ENCODE results near the gene DDX52. TPM values are rescaled to one million over a fixed set of nuclear protein-coding genes. Genes with fewer than 3 reads are reported as not detected.
A peak's percentile ranks its signal among the peaks of the same experiment; 100 is the strongest.

DDX52 gene
- total and polyA plus RNA-seq, 7 experiments from 2014 or later = 11.9 to 34.0 (median 26.6) TPM

GRCh38 chr17:37605813-37606505, 37.3 kb downstream of the DDX52 start:
- Histone ChIP-seq H3K27ac (ENCODE audit: low read depth, low read length) (peak overlapping the region; percentile 91), H3K9me3 (ENCODE audit: control insufficient read depth in 2 of 3, low read length in 3 of 3) (no peaks in the 10 kb centered on the region), H3K36me3 (ENCODE audit: control insufficient read depth in 2 of 3, insufficient read depth in 3 of 3, low read length in 3 of 3) (no peaks in the 10 kb centered on the region), H3K4me1 (ENCODE audit: control insufficient read depth in 2 of 2, insufficient read depth in 2 of 2, low read length in 2 of 2) (peaks cover 42 to 48% of the 10 kb centered on the region in 2 donors), H3K4me3 (ENCODE audit: low read length) (peak overlapping the region; percentile 22), H3K27me3 (ENCODE audit: control insufficient read depth in 2 of 2, insufficient read depth in 2 of 2, low read length in 2 of 2) (no peaks in the 10 kb centered on the region)
- peak overlapping the region; percentile 74 to 94 (median 84) for H3K4me3 Mint-ChIP-seq
- CTCF ChIA-PET = interaction anchor here (0.6 to 1.1 kb wide), 5 partner anchors 10 to 36 kb away, joined by 3 to 5 read pairs (median 3); no protein-coding TSS in a partner anchor
- H3K36me3 Mint-ChIP-seq = peaks cover 7 to 30% (median 10%) of the 10 kb centered on the region in 5 donors
- H3K27me3 Mint-ChIP-seq = no peaks in the 10 kb centered on the region
- ATAC-seq = peak; percentile 16
- POLR2A ChIA-PET = interaction anchor here (1.9 kb wide), 1 partner anchor 10 kb away, joined by 11 read pairs; no protein-coding TSS in a partner anchor
- DNase-seq = peak in 8 of 9 donors; percentile 26 to 68 (median 50)
- peaks cover 40 to 70% (median 60%) of the 10 kb centered on the region in 7 donors for H3K4me1 Mint-ChIP-seq
- intact Hi-C loops (cut with micrococcal nuclease) = loop anchor here (5.0 to 10.0 kb wide), 6 partner anchors 34 to 1119 kb away; partner anchors contain the start of genes DDX52 (in 1 of the 2) and ZNHIT3 (in 1 of the 2)
- H3K9me3 Mint-ChIP-seq = peaks cover 0 to 2% (median 0%) of the 10 kb centered on the region in 11 donors
- H3K27ac Mint-ChIP-seq = peak overlapping the region; percentile 82 to 95 (median 91)

- ChIA-PET POLR2A (interaction anchor here (1.5 kb wide), 1 partner anchor 10 kb away, joined by 5 read pairs; no protein-coding TSS in a partner anchor), CTCF (interaction anchor here (0.8 to 1.2 kb wide), 5 partner anchors 9 to 49 kb away, joined by 3 to 5 read pairs (median 3); no protein-coding TSS in a partner anchor)
- peaks cover 0 to 6% (median 6%) of the 10 kb centered on the region in 3 experiments for H3K36me3 ChIP-seq (ENCODE audit: control insufficient read depth in 2 of 3, insufficient read depth in 3 of 3, low read length in 3 of 3)
- Mint-ChIP-seq H3K9me3 (peaks cover 0 to 2% (median 0%) of the 10 kb centered on the region in 11 donors), H3K27me3 (no peaks in the 10 kb centered on the region), H3K4me3 (peak overlapping the region in 9 of 10 donors; percentile 74 to 94 (median 85)), H3K36me3 (peaks cover 11 to 33% (median 17%) of the 10 kb centered on the region in 5 donors), H3K4me1 (peaks cover 43 to 77% (median 65%) of the 10 kb centered on the region in 7 donors), H3K27ac (peak overlapping the region; percentile 82 to 95 (median 91))
- peak overlapping the region; percentile 91 for H3K27ac ChIP-seq (ENCODE audit: low read depth, low read length)
- no peaks in the 10 kb centered on the region for H3K27me3 ChIP-seq (ENCODE audit: control insufficient read depth in 2 of 2, insufficient read depth in 2 of 2, low read length in 2 of 2)
- H3K9me3 ChIP-seq (ENCODE audit: control insufficient read depth in 2 of 3, low read length in 3 of 3) = no peaks in the 10 kb centered on the region
- no peak for DNase-seq
- ATAC-seq = no peak
- H3K4me3 ChIP-seq (ENCODE audit: low read length) = peak overlapping the region; percentile 22
- intact Hi-C loops (cut with micrococcal nuclease) = loop anchor here (5.0 to 10.0 kb wide), 6 partner anchors 33 to 1118 kb away; partner anchors contain the start of genes DDX52 (in 1 of the 2) and ZNHIT3 (in 1 of the 2)
- peaks cover 45 to 54% of the 10 kb centered on the region in 2 donors for H3K4me1 ChIP-seq (ENCODE audit: control insufficient read depth in 2 of 2, insufficient read depth in 2 of 2, low read length in 2 of 2)
These were observed 38.2 kb downstream of the DDX52 start for GRCh38 chr17:37605081-37605480.

- H3K4me1 ChIP-seq (ENCODE audit: control insufficient read depth in 2 of 2, insufficient read depth in 2 of 2, low read length in 2 of 2) = peaks cover 45 to 52% of the 10 kb centered on the region in 2 donors
- POLR2A ChIA-PET = interaction anchor here (1.5 kb wide), 1 partner anchor 9 kb away, joined by 5 read pairs; no protein-coding TSS in a partner anchor
- no peaks in the 10 kb centered on the region for H3K9me3 ChIP-seq (ENCODE audit: control insufficient read depth in 2 of 3, low read length in 3 of 3)
- ATAC-seq = no peak
- peak overlapping the region; percentile 91 for H3K27ac ChIP-seq (ENCODE audit: low read depth, low read length)
- intact Hi-C loops (cut with micrococcal nuclease) = loop anchor here in 1 of 2 donors (10.0 kb wide), 1 partner anchor 50 kb away; no protein-coding TSS in a partner anchor
- CTCF ChIA-PET = interaction anchor here (1.1 to 1.2 kb wide), 3 partner anchors 8 to 48 kb away, joined by 3 to 4 read pairs (median 3); no protein-coding TSS in a partner anchor
- Mint-ChIP-seq H3K27ac (peak overlapping the region; percentile 82 to 95 (median 91)), H3K27me3 (no peaks in the 10 kb centered on the region), H3K4me3 (peak overlapping the region; percentile 68 to 94 (median 84)), H3K4me1 (peaks cover 41 to 77% (median 60%) of the 10 kb centered on the region in 7 donors), H3K36me3 (peaks cover 11 to 33% (median 17%) of the 10 kb centered on the region in 5 donors), H3K9me3 (peaks cover 0 to 2% (median 0%) of the 10 kb centered on the region in 11 donors)
- DNase-seq = no peak
- H3K36me3 ChIP-seq (ENCODE audit: control insufficient read depth in 2 of 3, insufficient read depth in 3 of 3, low read length in 3 of 3) = peaks cover 0 to 9% (median 9%) of the 10 kb centered on the region in 3 experiments
- H3K4me3 ChIP-seq (ENCODE audit: low read length) = peak overlapping the region; percentile 18
- no peaks in the 10 kb centered on the region for H3K27me3 ChIP-seq (ENCODE audit: control insufficient read depth in 2 of 2, insufficient read depth in 2 of 2, low read length in 2 of 2)
These were observed 38.7 kb downstream of the DDX52 start for GRCh38 chr17:37604556-37604955.

GRCh38 chr17:37598145-37598544, 45.1 kb downstream of the DDX52 start:
- Histone ChIP-seq H3K4me1 (ENCODE audit: control insufficient read depth in 2 of 2, insufficient read depth in 2 of 2, low read length in 2 of 2) (peaks cover 3 to 16% of the 10 kb centered on the region in 2 donors), H3K27me3 (ENCODE audit: control insufficient read depth in 2 of 2, insufficient read depth in 2 of 2, low read length in 2 of 2) (no peaks in the 10 kb centered on the region), H3K9me3 (ENCODE audit: control insufficient read depth in 2 of 3, low read length in 3 of 3) (no peaks in the 10 kb centered on the region), H3K4me3 (ENCODE audit: low read length) (no peak overlapping the region), H3K27ac (ENCODE audit: low read depth, low read length) (no peak overlapping the region), H3K36me3 (ENCODE audit: control insufficient read depth in 2 of 3, insufficient read depth in 3 of 3, low read length in 3 of 3) (peaks cover 19 to 58% (median 32%) of the 10 kb centered on the region in 3 experiments)
- ATAC-seq (no peak), DNase-seq (no peak)
- Mint-ChIP-seq H3K27me3 (no peaks in the 10 kb centered on the region), H3K36me3 (peaks cover 13 to 54% (median 32%) of the 10 kb centered on the region in 5 donors), H3K27ac (peak overlapping the region in 6 of 9 donors; percentile 3 to 63 (median 52)), H3K4me1 (peaks cover 36 to 79% (median 67%) of the 10 kb centered on the region in 7 donors), H3K4me3 (peak overlapping the region in 1 of 10 donors; percentile 11), H3K9me3 (peaks cover 0 to 2% (median 0%) of the 10 kb centered on the region in 11 donors)
- ChIA-PET POLR2A (no interaction called here), CTCF (interaction anchor here (2.7 kb wide), 1 partner anchor 11 kb away, joined by 8 read pairs; the partner anchor contains the start of gene SYNRG)
- intact Hi-C loops (cut with micrococcal nuclease) = no loop called here

- POLR2A ChIA-PET = interaction anchor here (1.4 kb wide), 1 partner anchor 13 kb away, joined by 5 read pairs; no protein-coding TSS in a partner anchor
- Histone ChIP-seq H3K4me1 (ENCODE audit: control insufficient read depth in 2 of 2, insufficient read depth in 2 of 2, low read length in 2 of 2) (peaks cover 4 to 6% of the 10 kb centered on the region in 2 donors), H3K9me3 (ENCODE audit: control insufficient read depth in 2 of 3, low read length in 3 of 3) (no peaks in the 10 kb centered on the region), H3K27ac (ENCODE audit: low read depth, low read length) (no peak overlapping the region), H3K36me3 (ENCODE audit: control insufficient read depth in 2 of 3, insufficient read depth in 3 of 3, low read length in 3 of 3) (peaks cover 10 to 55% (median 12%) of the 10 kb centered on the region in 3 experiments), H3K27me3 (ENCODE audit: control insufficient read depth in 2 of 2, insufficient read depth in 2 of 2, low read length in 2 of 2) (no peaks in the 10 kb centered on the region), H3K4me3 (ENCODE audit: low read length) (no peak overlapping the region)
- peak overlapping the region in 3 of 9 donors; percentile 17 to 46 (median 32) for H3K27ac Mint-ChIP-seq
- DNase-seq (no peak), ATAC-seq (no peak)
- CTCF ChIA-PET = interaction anchor here (0.6 to 1.0 kb wide), 4 partner anchors 9 to 1653 kb away, joined by 3 to 5 read pairs (median 4); no protein-coding TSS in a partner anchor
- H3K27me3 Mint-ChIP-seq = no peaks in the 10 kb centered on the region
- peaks cover 11 to 53% (median 23%) of the 10 kb centered on the region in 5 donors for H3K36me3 Mint-ChIP-seq
- no peaks in the 10 kb centered on the region for H3K9me3 Mint-ChIP-seq
- H3K4me3 Mint-ChIP-seq = peak overlapping the region in 5 of 10 donors; percentile 3 to 55 (median 6)
- intact Hi-C loops (cut with micrococcal nuclease) = loop anchor here in 1 of 2 donors (2.0 kb wide), 1 partner anchor 17 kb away; the partner anchor contains the start of gene SYNRG
- H3K4me1 Mint-ChIP-seq = peaks cover 45 to 86% (median 81%) of the 10 kb centered on the region in 7 donors
These were observed 51.0 kb downstream of the DDX52 start for GRCh38 chr17:37592291-37592690.

- Histone ChIP-seq H3K27me3 (ENCODE audit: control insufficient read depth in 2 of 2, insufficient read depth in 2 of 2, low read length in 2 of 2) (no peaks in the 10 kb centered on the region), H3K27ac (ENCODE audit: low read depth, low read length) (no peak overlapping the region), H3K9me3 (ENCODE audit: control insufficient read depth in 2 of 3, low read length in 3 of 3) (no peaks in the 10 kb centered on the region), H3K36me3 (ENCODE audit: control insufficient read depth in 2 of 3, insufficient read depth in 3 of 3, low read length in 3 of 3) (peaks cover 24 to 65% (median 32%) of the 10 kb centered on the region in 3 experiments), H3K4me3 (ENCODE audit: low read length) (no peak overlapping the region), H3K4me1 (ENCODE audit: control insufficient read depth in 2 of 2, insufficient read depth in 2 of 2, low read length in 2 of 2) (peaks cover 0 to 4% of the 10 kb centered on the region in 2 donors)
- Mint-ChIP-seq H3K36me3 (peaks cover 5 to 41% (median 21%) of the 10 kb centered on the region in 5 donors), H3K9me3 (no peaks in the 10 kb centered on the region), H3K27ac (peak overlapping the region in 1 of 9 donors; percentile 13), H3K27me3 (no peaks in the 10 kb centered on the region), H3K4me3 (no peak overlapping the region), H3K4me1 (peaks cover 14 to 36% (median 27%) of the 10 kb centered on the region in 7 donors)
- ChIA-PET POLR2A (no interaction called here), CTCF (no interaction called here)
- DNase-seq = no peak
- no peak for ATAC-seq
- intact Hi-C loops (cut with micrococcal nuclease) = no loop called here
These were observed 58.2 kb downstream of the DDX52 start for GRCh38 chr17:37585066-37585465.

Data from naive thymus-derived CD4-positive, alpha-beta T cell (primary cell).